AG09319 (cell line): Measurements from ENCODE around the gene RIIAD1.

Experiments
- DNase-seq: peaks from one replicate; pipeline ENCODE4 v3.0.0-alpha.2; 2010; ENCODE audit warnings: low read depth; ENCODE audit errors: extremely low read depth
- TF ChIP-seq, protein P1 (sequence below): IDR thresholded peaks from 2 replicates; pipeline ENCODE4 v1.5.1; 2011; ENCODE audit warnings: low read depth, mild to moderate bottlenecking, inconsistent platforms, low read length, moderate library complexity

The RIIAD1 gene

DNA sequence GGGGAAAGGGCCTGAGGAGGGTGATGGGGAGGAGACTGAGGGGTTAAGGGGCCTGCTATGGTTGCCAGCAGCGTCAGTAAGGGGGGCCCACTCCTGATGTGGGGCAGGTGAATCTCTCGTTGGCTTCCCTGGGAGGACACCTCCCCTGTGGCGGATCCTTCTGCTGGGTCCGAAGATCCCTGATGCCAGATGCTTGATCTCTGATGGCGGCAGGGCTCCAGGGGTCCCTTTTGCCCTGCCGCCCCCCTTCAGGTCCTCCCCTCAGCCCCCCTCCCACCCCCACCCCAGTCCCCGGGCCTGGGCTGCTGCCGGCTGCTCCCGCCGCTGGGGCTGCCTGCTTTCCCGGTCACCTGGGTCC, 4.9 kb upstream of the RIIAD1 start:
- no peak for DNase-seq
- TF ChIP-seq, protein P1, sequence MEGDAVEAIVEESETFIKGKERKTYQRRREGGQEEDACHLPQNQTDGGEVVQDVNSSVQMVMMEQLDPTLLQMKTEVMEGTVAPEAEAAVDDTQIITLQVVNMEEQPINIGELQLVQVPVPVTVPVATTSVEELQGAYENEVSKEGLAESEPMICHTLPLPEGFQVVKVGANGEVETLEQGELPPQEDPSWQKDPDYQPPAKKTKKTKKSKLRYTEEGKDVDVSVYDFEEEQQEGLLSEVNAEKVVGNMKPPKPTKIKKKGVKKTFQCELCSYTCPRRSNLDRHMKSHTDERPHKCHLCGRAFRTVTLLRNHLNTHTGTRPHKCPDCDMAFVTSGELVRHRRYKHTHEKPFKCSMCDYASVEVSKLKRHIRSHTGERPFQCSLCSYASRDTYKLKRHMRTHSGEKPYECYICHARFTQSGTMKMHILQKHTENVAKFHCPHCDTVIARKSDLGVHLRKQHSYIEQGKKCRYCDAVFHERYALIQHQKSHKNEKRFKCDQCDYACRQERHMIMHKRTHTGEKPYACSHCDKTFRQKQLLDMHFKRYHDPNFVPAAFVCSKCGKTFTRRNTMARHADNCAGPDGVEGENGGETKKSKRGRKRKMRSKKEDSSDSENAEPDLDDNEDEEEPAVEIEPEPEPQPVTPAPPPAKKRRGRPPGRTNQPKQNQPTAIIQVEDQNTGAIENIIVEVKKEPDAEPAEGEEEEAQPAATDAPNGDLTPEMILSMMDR, result no peak

DNA sequence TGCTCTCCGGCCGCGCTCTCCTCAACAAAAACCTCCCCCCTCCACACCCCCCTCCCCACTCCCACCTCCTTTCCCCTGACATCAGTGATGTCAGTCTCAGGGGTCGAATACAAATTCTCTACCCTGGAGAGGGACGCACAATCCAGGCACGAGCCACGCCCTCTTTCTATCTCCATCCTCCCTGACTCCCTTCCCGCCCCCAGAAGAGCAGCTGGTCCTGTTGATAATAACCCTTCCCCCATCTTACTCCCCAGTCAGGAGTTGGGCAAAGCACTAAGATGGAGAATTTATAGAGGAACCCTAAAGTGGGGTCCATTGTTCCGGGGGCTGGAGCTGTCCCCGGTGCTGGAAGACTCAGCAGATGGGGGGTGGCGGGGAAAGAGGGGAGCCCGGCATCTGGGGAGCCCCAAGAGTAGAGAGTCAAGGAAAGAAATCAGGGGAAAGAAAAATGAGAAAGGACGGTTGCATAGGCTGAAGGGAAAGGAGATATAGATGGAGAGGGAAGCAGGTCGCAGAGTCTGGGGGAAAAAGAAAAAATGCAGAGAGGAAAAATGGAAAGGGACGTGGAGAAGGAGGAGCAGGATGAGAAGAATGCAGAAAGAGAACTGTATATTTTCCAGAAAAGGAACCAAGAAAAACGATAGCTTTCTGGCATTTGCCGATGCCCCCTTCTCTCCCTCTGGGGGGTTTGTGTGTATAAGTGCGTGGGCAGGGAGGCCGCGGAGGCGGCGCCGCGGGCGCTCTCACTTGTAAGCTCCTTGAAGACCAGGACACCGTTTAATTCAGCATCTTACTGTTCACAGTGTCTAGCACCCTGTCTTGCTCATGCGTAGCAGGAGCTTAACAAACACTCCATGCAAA, 4.3 kb upstream of the RIIAD1 start, which contains the start of gene CELF3:
Gene CELF3, minus strand, starts transcription at position 33 of the 861 bp plus-strand sequence. CDS start 783 bp downstream, outside the sequence.
- TF ChIP-seq, protein P1, result no peak
- no peak for DNase-seq

DNA sequence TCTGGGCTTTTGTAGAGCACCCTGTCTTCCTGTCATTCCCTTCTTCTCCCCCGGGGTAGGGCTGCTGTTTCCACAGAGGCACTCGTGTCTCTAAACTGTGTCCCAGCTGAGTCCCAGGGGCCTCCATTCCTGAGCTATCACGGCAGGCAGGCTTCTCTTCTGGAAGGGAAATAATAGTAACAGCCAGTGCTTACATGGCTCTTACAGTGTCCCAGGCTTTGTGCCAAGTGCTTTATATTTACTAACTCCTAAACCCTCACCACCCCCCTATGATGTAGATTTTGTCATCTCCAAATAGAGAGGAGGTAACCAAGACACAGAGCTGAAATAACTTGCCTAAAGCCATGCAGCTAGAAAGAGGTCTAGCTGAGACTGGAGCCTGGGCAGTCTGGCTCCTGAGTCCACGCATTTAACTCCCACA, 3.3 kb upstream of the RIIAD1 start:
- DNase-seq, result no peak
- TF ChIP-seq, protein P1, result no peak

DNA sequence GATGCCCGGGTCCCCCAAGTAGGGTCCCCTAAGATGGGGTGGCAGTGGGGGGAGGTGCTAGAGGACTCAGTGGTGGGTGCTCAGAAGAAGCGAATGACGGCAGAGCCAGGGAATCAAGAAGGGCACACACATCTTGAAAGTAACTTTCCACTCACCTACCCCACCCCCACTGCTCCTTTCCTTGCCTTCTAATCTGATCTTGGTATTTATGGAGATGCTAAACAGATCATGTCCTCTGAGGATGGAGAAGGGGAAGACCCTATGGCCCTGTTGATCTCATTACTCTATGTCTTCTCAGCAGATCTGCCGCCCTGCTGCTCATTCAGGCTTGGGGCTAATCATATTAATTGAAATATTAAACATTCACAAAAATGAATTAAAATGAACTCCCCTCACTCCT, 2.7 kb upstream of the RIIAD1 start:
- no peak for DNase-seq
- TF ChIP-seq, protein P1, result no peak

DNA sequence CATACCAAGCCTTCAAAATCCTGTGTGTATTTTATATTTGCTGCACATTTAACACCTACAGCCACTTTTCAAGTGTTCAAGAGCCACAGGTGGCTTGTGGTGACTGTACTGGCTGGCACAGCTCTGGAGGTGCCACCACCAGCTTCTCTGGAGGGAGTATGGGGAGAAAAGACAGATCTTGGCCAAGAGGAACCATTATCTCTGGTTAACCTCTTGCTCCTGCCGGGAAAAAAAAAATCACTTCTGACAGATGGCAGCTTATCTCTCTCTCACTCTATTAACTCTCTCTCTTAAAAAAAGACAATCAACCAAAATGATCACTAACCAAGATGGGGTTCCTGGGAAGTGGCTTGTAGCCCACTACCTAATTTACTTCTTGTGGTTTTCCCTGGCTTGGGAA, 1.2 kb upstream of the RIIAD1 start:
- TF ChIP-seq, protein P1, result no peak
- no peak for DNase-seq

DNA sequence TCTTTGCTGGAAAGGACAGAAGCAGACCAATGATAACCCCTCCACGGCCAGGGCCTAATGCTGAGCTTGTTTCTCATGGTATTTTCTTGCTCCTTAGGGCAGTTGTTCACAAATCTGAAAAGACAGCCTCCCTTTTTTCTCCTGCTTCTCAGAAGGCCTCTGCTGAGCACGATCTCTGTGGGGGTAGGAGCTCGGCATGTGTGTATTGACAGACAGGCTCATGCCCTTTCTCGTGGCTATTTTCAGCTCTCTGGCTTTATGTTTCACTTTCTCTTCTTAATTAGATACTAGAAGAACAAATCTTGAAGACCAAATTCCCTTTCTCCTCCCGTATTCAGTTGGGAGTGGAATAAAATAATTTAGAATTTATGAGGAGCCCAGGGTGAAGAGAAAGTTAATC, 768 bp upstream of the RIIAD1 start:
- TF ChIP-seq, protein P1, result no peak
- DNase-seq, result no peak

DNA sequence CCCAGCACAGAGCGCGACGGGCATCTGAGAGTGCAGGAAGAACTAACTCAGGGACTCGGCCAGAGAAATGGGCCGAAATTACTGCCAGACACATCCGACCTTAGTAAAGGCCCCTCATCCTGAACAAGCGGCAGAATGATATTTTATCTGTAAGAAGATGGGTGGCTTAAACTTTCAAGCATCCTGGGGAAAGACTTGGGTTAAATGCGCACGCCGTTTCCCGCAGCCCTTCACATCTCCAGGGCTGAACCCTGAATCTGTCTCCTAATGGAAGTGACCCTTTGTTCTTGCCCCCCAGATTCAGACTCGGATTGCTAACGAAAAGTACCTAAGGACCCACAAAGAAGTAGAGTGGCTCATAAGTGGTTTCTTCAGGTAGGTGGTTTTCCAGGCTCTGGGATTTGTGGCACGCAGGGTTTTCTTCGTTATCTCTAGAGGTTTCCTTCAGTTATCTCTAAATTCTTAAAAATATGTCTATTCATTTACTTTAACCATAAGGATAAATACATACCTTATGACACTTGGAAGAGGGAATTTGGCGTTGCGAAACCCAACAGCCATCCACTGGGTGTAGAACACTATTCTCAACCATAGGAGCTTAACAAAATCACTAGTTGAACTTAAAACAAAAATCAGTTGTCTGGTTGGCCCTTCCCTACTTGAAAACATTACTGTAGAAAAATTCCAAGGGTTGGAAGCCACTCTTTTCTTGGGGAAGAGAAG, 627 bp downstream of the RIIAD1 start:
- DNase-seq, result no peak
- TF ChIP-seq, protein P1, result no peak
